K562 (cell line): ENCODE data around the gene NPAS1.

Source experiments
- CC2D1A ChIP-seq: fragments of 450-650 bp; IDR thresholded peaks from 2 replicates; pipeline ENCODE4 v1.6.1; 2017; ENCODE audit warnings: mild to moderate bottlenecking
- FIP1L1 ChIP-seq: fragments of 200-400 bp; formaldehyde crosslinking; IDR thresholded peaks from 2 replicates; pipeline ENCODE4 v1.6.1; 2018; ENCODE audit warnings: mild to moderate bottlenecking, low read depth, low read length; ENCODE audit not compliant: poor library complexity, severe bottlenecking
- POLR2A ChIP-seq: fragments of 450-650 bp; conservative IDR thresholded peaks from 2 replicates; pipeline ENCODE4 v1.6.1; 2016
- ZNF311 ChIP-seq: fragments of 250-450 bp; sonication (Bioruptor Pico); IDR thresholded peaks from 2 replicates; pipeline ENCODE4 v1.4.0; 2020; ENCODE audit warnings: mild to moderate bottlenecking, moderate library complexity

DNA sequence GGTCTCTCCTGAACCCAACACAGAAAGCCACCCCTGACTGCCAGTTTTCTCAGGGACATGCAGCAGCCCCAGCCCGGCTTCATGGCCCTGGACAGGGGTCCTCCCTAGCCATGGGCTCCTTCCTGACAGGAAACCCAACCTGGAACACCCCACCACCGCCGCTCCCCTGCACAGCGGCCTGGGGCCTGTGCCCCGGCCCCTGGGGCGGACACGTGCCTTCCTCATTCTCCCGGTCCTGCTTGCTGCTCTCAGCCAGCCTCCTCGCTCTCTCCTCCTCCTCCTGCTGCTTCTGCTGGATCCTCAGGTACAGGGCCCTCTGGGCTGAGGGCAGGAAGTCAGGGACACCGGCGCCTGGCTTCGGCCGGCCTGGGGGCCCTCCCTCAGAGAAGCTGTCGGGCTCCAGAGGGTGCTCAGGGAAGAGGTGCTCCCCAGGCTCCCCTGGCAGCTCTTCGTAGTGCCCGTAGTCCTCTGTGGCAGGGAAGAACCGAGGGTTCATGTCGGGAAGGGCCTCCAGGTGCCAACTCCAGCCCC is 49.3 kb downstream of the NPAS1 start:
- no peak for TF ChIP-seq CC2D1A
- TF ChIP-seq POLR2A, result no peak
- no peak for TF ChIP-seq ZNF311 (CRISPR knock-in tag)
- no peak for TF ChIP-seq FIP1L1
